ENCODE data around the gene RHOBTB3. TPM values are rescaled to one million over a fixed set of nuclear protein-coding genes. Genes with fewer than 3 reads are reported as not detected.

RHOBTB3 gene
- total RNA-seq, 2 donors from 2014 or later = 432 to 444 TPM

GRCh38 chr5:95839658-95840057, 108.5 kb downstream of the RHOBTB3 start:
- 89 to 100% methylated on average over 1 to 2 of the region's 2 CpGs for WGBS, 2 experiments (ENCODE audit: insufficient coverage in 1 of 2, insufficient read length in 1 of 2)
- Histone ChIP-seq H3K9ac (ENCODE audit: extremely low read depth, low read length, poor library complexity, severe bottlenecking) (no peak overlapping the region), H3K9me3 (ENCODE audit: control insufficient read depth, low read length) (no peaks in the 10 kb centered on the region), H3K4me3 (ENCODE audit: low read length) (no peak overlapping the region), H3K4me1 (ENCODE audit: control insufficient read depth, insufficient read depth, low read length) (no peaks in the 10 kb centered on the region), H3K27me3 (ENCODE audit: control insufficient read depth, insufficient read depth, low read length, poor library complexity, severe bottlenecking) (no peaks in the 10 kb centered on the region), H3K27ac (ENCODE audit: low read depth, low read length) (no peak overlapping the region), H3K36me3 (ENCODE audit: control insufficient read depth, insufficient read depth, low read length) (no peaks in the 10 kb centered on the region)
- H3K4me3 Mint-ChIP-seq = no peak overlapping the region
- no peaks in the 10 kb centered on the region for H3K27me3 Mint-ChIP-seq (ENCODE audit: insufficient read depth)
- H3K9me3 Mint-ChIP-seq = no peaks in the 10 kb centered on the region
- H3K4me1 Mint-ChIP-seq = peaks cover 7% of the 10 kb centered on the region
- DNase-seq = no peak
- no peaks in the 10 kb centered on the region for H3K36me3 Mint-ChIP-seq (ENCODE audit: low read depth)
- TF ChIP-seq CTCF (conservative IDR thresholded peaks at IDR 0.05) = no peak
- no peak overlapping the region for H3K27ac Mint-ChIP-seq

- Histone ChIP-seq H3K4me3 (ENCODE audit: low read length) (no peak overlapping the region), H3K9me3 (ENCODE audit: control insufficient read depth, low read length) (no peaks in the 10 kb centered on the region), H3K27ac (ENCODE audit: low read depth, low read length) (no peak overlapping the region), H3K27me3 (ENCODE audit: control insufficient read depth, insufficient read depth, low read length, poor library complexity, severe bottlenecking) (no peaks in the 10 kb centered on the region), H3K4me1 (ENCODE audit: control insufficient read depth, insufficient read depth, low read length) (no peaks in the 10 kb centered on the region), H3K9ac (ENCODE audit: extremely low read depth, low read length, poor library complexity, severe bottlenecking) (no peak overlapping the region), H3K36me3 (ENCODE audit: control insufficient read depth, insufficient read depth, low read length) (no peaks in the 10 kb centered on the region)
- Mint-ChIP-seq H3K9me3 (no peaks in the 10 kb centered on the region), H3K27ac (no peak overlapping the region), H3K4me1 (peaks cover 15% of the 10 kb centered on the region), H3K27me3 (ENCODE audit: insufficient read depth) (no peaks in the 10 kb centered on the region), H3K36me3 (ENCODE audit: low read depth) (no peaks in the 10 kb centered on the region), H3K4me3 (no peak overlapping the region)
- no peak for TF ChIP-seq CTCF (conservative IDR thresholded peaks at IDR 0.05)
- no peak for DNase-seq
- 90 to 100% methylated on average over 1 of the region's 1 CpG for WGBS, 2 experiments (ENCODE audit: insufficient coverage in 1 of 2, insufficient read length in 1 of 2)
Measured at GRCh38 chr5:95840956-95841705, 110.0 kb downstream of the RHOBTB3 start.

GRCh38 chr5:95841914-95842812, 111.0 kb downstream of the RHOBTB3 start:
- no peak overlapping the region for H3K27ac Mint-ChIP-seq
- 84 to 93% methylated on average over 3 to 5 of the region's 8 CpGs for WGBS, 2 experiments (ENCODE audit: insufficient coverage in 1 of 2, insufficient read length in 1 of 2)
- no peak overlapping the region for H3K4me3 Mint-ChIP-seq
- Histone ChIP-seq H3K9me3 (ENCODE audit: control insufficient read depth, low read length) (no peaks in the 10 kb centered on the region), H3K27me3 (ENCODE audit: control insufficient read depth, insufficient read depth, low read length, poor library complexity, severe bottlenecking) (no peaks in the 10 kb centered on the region), H3K36me3 (ENCODE audit: control insufficient read depth, insufficient read depth, low read length) (no peaks in the 10 kb centered on the region), H3K4me1 (ENCODE audit: control insufficient read depth, insufficient read depth, low read length) (no peaks in the 10 kb centered on the region), H3K4me3 (ENCODE audit: low read length) (no peak overlapping the region), H3K27ac (ENCODE audit: low read depth, low read length) (no peak overlapping the region), H3K9ac (ENCODE audit: extremely low read depth, low read length, poor library complexity, severe bottlenecking) (no peak overlapping the region)
- no peak for TF ChIP-seq CTCF (conservative IDR thresholded peaks at IDR 0.05)
- peaks cover 17% of the 10 kb centered on the region for H3K4me1 Mint-ChIP-seq
- H3K27me3 Mint-ChIP-seq (ENCODE audit: insufficient read depth) = no peaks in the 10 kb centered on the region
- no peaks in the 10 kb centered on the region for H3K36me3 Mint-ChIP-seq (ENCODE audit: low read depth)
- DNase-seq = peak; percentile 22
- H3K9me3 Mint-ChIP-seq = no peaks in the 10 kb centered on the region

All from endodermal cell (in vitro differentiated cells).